Muscle of leg (tissue), 11 donors: ENCODE data around the gene MAPK14. TPM values are rescaled to one million over a fixed set of nuclear protein-coding genes. Genes with fewer than 3 reads are reported as not detected.

ENCODE experiments used
- DNase-seq: peaks from one replicate; pipeline ENCODE4 v3.0.0; 2013
- H3K27ac ChIP-seq: one replicate; pipeline ENCODE4 v1.5.1; 2013; ENCODE audit warnings: mild to moderate bottlenecking, low read length, control low read depth
- H3K27me3 ChIP-seq: one replicate; pipeline ENCODE4 v1.6.1; 2013; ENCODE audit warnings: low read length; ENCODE audit not compliant: control insufficient read depth, insufficient read depth
- H3K36me3 ChIP-seq: one replicate; pipeline ENCODE4 v1.6.1; 2013; ENCODE audit warnings: low read length; ENCODE audit not compliant: control insufficient read depth, insufficient read depth
- H3K4me1 ChIP-seq: one replicate; pipeline ENCODE4 v1.6.1; 2013; ENCODE audit warnings: low read length; ENCODE audit not compliant: control insufficient read depth, insufficient read depth
- H3K4me3 ChIP-seq: one replicate; pipeline ENCODE4 v1.5.1; 2013; ENCODE audit warnings: low read length, control low read depth
- H3K9me3 ChIP-seq: replicated peaks from 2 replicates; pipeline ENCODE4 v1.6.1; 2013; ENCODE audit warnings: low read depth, low read length; ENCODE audit not compliant: control insufficient read depth
- whole genome bisulfite sequencing: methylation state at CpG from one replicate; pipeline ENCODE4 v1.1.5; 2013; ENCODE audit warnings: missing lambda C conversion rate; ENCODE audit not compliant: insufficient coverage; 5-methylcytosine and 5-hydroxymethylcytosine counted together
- polyA plus RNA-seq, 8 donors: library from polyadenylated mRNA; unstranded; fragments of 120-200 nt; gene quantifications; one replicate each; pipeline versions ENCODE4 v1.2.1 to v1.2.3, GENCODE V29; 2013; ENCODE audit warnings: inconsistent platforms in 1 of 8, low replicate concordance in 1 of 8; ENCODE audit not compliant: insufficient read length in 8 of 8, insufficient read depth in 1 of 8
- total RNA-seq: library from RNA; stranded (reverse); fragments of 120-200 nt; gene quantifications from one replicate; pipeline ENCODE4 v1.2.4, GENCODE V29; 2013

The MAPK14 gene
- total and polyA plus RNA-seq, 9 donors = 27.5 to 36.8 (median 32.9) TPM

DNA sequence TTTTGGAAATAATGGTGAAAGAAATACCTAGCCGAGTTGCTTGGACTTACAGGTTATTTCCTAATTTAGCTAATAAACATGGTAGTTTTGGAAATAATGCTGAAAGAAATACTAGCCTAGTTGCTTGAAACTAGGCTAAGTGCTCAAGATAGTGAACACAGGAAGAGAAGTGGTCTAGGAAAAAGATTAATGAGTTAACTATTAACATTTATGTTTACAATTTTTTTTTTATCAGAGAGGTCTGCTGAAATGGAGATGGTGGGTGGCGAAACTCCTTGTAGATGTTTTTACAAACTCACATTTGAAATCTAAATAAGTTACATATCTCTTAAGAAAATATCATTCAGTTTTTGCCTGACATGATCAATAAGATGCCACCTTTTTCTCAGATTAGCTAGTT lies 39.2 kb downstream of the MAPK14 start:
- Histone ChIP-seq H3K9me3 (no peaks in the 10 kb centered on the region), H3K4me3 (no peak overlapping the region), H3K36me3 (no peaks in the 10 kb centered on the region), H3K27ac (no peak overlapping the region), H3K4me1 (no peaks in the 10 kb centered on the region), H3K27me3 (no peaks in the 10 kb centered on the region)
- WGBS = no CpG with 5 or more reads among the region's 2 CpGs
- no peak for DNase-seq

DNA sequence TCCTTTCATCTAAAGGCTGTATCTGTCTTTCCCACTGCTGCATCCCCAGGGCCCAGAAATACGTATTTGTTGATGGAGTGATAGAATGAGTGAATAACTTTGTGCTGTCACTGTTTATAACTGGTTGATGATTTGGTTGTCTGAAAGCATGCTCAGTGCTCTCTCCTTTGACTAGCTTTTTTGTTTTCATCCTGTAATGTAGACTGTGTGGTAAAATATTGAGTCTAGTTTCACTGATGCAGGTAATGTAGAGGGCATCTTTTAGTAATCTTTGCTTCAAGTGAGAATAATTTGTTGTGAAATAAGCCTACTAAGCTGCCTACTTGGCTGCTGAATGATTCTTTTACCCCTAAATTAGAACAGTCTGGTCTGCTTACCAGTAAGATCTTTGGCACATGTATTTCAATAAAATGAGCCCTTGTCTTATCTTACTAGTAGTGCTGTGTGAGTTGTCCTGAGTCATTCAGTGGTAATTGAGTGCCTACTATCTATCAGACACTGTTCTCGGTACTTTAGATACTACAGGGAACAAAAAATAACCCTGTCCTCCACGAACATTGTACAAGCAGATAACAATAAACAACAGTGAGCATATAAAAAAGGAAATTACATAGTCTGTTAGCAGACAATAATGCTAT lies 39.9 kb downstream of the MAPK14 start:
- no CpG with 5 or more reads among the region's 3 CpGs for WGBS
- Histone ChIP-seq H3K27ac (no peak overlapping the region), H3K4me1 (no peaks in the 10 kb centered on the region), H3K27me3 (no peaks in the 10 kb centered on the region), H3K36me3 (no peaks in the 10 kb centered on the region), H3K4me3 (no peak overlapping the region), H3K9me3 (no peaks in the 10 kb centered on the region)
- no peak for DNase-seq

DNA sequence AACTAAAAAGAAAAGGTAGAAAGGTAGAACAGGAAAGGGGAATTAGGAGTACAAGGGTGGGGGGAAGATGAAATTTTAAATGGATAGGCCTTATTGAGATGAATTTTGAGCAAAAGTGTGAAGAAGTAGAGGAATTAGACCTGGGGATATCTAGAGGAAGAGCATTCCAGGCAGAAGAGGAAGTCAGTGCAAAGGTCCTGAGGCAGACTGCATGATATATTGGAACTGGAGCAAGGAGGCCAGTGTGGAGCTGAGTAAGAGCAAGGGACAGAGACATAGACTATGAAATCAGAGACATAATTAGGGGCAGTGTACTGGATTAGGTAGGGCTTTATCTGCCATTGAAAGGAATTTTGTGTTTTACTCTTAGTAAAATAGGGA lies 40.4 kb downstream of the MAPK14 start:
- Histone ChIP-seq H3K4me3 (no peak overlapping the region), H3K27me3 (no peaks in the 10 kb centered on the region), H3K36me3 (no peaks in the 10 kb centered on the region), H3K9me3 (no peaks in the 10 kb centered on the region), H3K27ac (no peak overlapping the region), H3K4me1 (no peaks in the 10 kb centered on the region)
- DNase-seq = no peak

DNA sequence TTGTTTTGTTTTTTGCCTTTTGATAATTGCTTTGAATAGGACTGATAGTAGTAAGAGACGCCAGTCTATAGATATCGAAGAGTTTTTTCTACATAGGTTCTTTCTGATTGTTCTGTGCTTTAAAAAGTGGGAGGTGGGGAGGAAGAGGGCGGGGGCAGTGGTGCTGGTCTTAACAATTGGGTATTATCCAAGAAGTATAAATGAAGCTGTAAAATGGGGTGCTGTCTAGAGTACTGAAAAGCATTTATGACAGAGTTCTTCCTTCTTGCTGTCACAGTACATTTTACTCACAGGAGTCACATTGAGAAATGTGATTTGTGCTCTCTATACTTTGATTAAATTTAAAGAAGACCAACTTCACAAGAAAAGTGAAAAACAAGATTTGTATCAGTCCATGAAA lies 41.0 kb downstream of the MAPK14 start:
- no peaks in the 10 kb centered on the region for H3K4me1 ChIP-seq
- no peaks in the 10 kb centered on the region for H3K9me3 ChIP-seq
- no peak overlapping the region for H3K4me3 ChIP-seq
- DNase-seq = no peak
- H3K27ac ChIP-seq = no peak overlapping the region
- 82% methylated on average over 3 of the region's 3 CpGs for WGBS
- H3K27me3 ChIP-seq = no peaks in the 10 kb centered on the region
- no peaks in the 10 kb centered on the region for H3K36me3 ChIP-seq

DNA sequence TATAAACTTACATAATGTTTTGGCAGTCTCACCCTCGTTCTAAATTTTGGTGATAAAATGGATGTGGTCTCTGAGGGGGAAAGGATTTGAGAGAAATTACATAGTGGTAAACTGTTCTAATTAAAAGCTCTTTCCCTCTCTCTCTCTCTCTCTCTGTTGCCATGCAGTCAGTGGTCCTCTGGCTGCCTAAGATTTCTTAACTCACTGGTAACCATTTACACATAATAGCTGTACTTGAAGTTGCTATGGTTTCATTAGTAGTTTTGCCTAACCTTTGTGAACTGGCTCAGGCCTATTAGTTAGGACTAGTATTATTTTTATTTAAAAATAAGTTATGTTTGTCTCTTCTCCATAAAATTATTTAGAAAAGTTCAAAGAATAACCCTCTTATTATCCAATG lies 42.0 kb downstream of the MAPK14 start:
- DNase-seq = no peak
- H3K36me3 ChIP-seq = no peaks in the 10 kb centered on the region
- no peaks in the 10 kb centered on the region for H3K27me3 ChIP-seq
- no peak overlapping the region for H3K4me3 ChIP-seq
- no peaks in the 10 kb centered on the region for H3K9me3 ChIP-seq
- H3K4me1 ChIP-seq = no peaks in the 10 kb centered on the region
- no peak overlapping the region for H3K27ac ChIP-seq
- no CpG with 5 or more reads among the region's 1 CpG for WGBS

DNA sequence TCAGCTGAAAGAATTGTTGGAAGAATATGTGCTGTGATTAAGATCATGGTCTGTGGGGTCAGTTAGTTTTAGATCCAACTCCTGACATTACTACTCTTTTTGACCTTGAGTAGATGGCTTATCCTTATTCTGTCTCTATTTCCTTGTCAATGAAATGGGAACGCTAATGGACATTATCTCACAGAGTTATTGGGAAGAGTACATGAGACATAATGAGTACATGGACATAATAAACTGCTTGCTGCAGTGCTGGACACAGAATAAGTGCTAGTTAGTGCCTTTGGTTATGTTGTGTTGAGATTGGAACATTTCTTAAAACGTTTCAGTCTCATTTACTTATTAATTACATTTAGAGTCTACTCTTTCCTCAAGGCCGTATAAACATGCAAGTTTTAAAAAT lies 42.6 kb downstream of the MAPK14 start:
- H3K4me3 ChIP-seq = no peak overlapping the region
- no peak overlapping the region for H3K27ac ChIP-seq
- no peak for DNase-seq
- no peaks in the 10 kb centered on the region for H3K36me3 ChIP-seq
- no peaks in the 10 kb centered on the region for H3K9me3 ChIP-seq
- no peaks in the 10 kb centered on the region for H3K27me3 ChIP-seq
- H3K4me1 ChIP-seq = no peaks in the 10 kb centered on the region
- no CpG with 5 or more reads among the region's 3 CpGs for WGBS

DNA sequence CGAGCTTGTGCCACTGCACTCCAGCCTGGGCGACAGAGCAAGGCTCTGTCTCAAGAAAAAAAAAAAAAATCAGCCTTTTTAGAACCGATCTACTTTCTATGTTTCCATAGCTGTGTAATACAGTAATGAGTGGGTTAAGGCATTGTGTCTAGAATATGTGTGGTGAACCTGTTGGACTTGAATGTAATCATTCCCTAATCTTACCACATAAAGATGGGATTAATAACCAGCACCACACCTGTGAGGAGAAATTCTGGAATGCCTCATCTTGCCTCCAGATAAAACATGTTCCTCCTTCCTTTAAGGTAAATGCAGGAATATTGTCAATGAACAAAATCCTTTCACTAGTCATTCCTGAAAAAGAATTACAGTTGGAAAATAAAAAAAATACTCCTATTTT lies 43.7 kb downstream of the MAPK14 start:
- Histone ChIP-seq H3K9me3 (no peaks in the 10 kb centered on the region), H3K4me3 (no peak overlapping the region), H3K27me3 (no peaks in the 10 kb centered on the region), H3K36me3 (no peaks in the 10 kb centered on the region), H3K27ac (no peak overlapping the region), H3K4me1 (no peaks in the 10 kb centered on the region)
- DNase-seq = no peak
- WGBS = no CpG with 5 or more reads among the region's 3 CpGs

DNA sequence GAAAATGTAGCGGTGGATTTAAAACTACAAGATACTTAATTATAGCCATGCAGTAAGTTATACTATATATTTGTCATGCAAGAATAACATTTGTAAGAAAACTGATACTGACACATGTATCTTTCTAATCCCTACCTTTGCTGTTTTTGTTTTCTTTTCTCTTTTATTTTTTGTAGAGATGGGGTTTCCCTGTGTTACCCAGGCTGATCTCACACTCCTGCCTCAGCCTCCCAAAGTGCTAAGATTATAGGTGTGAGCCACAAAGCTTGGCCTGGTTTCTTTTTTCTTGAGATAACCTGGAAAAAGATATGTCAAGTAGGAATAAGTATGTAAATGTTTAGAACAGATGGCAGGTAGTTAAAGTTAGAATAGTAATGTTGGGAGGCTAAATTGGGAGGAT lies 44.1 kb downstream of the MAPK14 start:
- H3K4me3 ChIP-seq = no peak overlapping the region
- no peaks in the 10 kb centered on the region for H3K36me3 ChIP-seq
- no peaks in the 10 kb centered on the region for H3K9me3 ChIP-seq
- no peaks in the 10 kb centered on the region for H3K4me1 ChIP-seq
- DNase-seq = no peak
- no peak overlapping the region for H3K27ac ChIP-seq
- WGBS = no CpG with 5 or more reads among the region's 1 CpG
- H3K27me3 ChIP-seq = no peaks in the 10 kb centered on the region

DNA sequence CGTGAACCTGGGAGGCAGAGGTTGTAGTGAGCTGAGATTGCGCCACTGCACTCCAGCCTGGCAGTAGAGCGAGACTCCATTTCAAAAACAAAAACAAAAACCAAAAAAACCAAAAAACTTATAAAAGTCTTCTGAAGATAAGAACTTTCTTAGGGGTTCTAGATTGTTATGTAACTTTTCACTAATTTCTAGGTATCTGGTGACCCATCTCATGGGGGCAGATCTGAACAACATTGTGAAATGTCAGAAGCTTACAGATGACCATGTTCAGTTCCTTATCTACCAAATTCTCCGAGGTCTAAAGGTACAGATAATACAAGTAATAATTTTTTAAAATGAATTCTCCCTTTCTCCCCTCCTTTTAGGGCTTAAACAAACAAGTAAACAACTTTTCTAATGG lies 45.1 kb downstream of the MAPK14 start:
- no peak for DNase-seq
- no peaks in the 10 kb centered on the region for H3K27me3 ChIP-seq
- no peak overlapping the region for H3K27ac ChIP-seq
- no peak overlapping the region for H3K4me3 ChIP-seq
- H3K4me1 ChIP-seq = no peaks in the 10 kb centered on the region
- WGBS = no CpG with 5 or more reads among the region's 4 CpGs
- no peaks in the 10 kb centered on the region for H3K36me3 ChIP-seq
- H3K9me3 ChIP-seq = no peaks in the 10 kb centered on the region

DNA sequence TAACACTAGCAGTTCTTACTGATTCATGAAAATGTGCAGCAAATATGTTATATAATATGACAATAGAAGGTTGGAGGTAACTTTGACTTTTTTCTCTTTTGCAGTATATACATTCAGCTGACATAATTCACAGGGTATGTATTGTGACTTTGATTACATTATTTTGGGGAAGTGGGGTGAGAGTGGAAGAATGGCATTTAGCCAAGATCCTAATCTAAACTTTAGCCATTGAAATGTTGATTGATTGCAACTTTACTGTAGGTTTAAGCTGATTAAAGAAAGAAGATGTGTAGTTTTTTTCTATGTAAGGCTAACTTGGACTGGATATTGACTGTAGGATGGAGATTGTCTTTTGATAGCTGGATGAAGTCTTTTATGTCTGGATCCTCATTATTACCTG lies 46.0 kb downstream of the MAPK14 start:
- Histone ChIP-seq H3K27ac (no peak overlapping the region), H3K9me3 (no peaks in the 10 kb centered on the region), H3K27me3 (no peaks in the 10 kb centered on the region), H3K4me1 (no peaks in the 10 kb centered on the region), H3K4me3 (no peak overlapping the region), H3K36me3 (peaks cover 6% of the 10 kb centered on the region)
- DNase-seq = no peak

DNA sequence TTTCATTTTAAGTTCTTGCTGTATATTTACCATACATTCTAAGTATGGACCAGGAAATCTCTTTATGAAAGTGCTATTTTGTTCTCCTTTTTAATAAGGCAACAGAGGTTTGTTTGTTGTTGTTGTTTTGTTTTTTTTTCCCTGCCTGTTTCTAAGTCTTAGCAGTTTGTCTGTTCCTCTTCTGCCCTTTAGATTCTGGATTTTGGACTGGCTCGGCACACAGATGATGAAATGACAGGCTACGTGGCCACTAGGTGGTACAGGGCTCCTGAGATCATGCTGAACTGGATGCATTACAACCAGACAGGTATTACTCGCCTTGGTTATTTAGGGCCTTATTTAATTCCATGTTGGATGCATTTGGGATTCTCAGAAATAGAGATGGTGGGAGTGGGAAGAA lies 48.0 kb downstream of the MAPK14 start:
- H3K9me3 ChIP-seq = no peaks in the 10 kb centered on the region
- no peak for DNase-seq
- H3K4me3 ChIP-seq = no peak overlapping the region
- H3K27me3 ChIP-seq = no peaks in the 10 kb centered on the region
- 74% methylated on average over 2 of the region's 3 CpGs for WGBS
- H3K27ac ChIP-seq = no peak overlapping the region
- H3K36me3 ChIP-seq = peaks cover 18% of the 10 kb centered on the region
- no peaks in the 10 kb centered on the region for H3K4me1 ChIP-seq
